ENCODE data around the gene ST6GALNAC3. TPM values are rescaled to one million over a fixed set of nuclear protein-coding genes. Genes with fewer than 3 reads are reported as not detected.

The ST6GALNAC3 gene
- total RNA-seq, 1 donor from 2014 or later, result 23.6 TPM

DNA sequence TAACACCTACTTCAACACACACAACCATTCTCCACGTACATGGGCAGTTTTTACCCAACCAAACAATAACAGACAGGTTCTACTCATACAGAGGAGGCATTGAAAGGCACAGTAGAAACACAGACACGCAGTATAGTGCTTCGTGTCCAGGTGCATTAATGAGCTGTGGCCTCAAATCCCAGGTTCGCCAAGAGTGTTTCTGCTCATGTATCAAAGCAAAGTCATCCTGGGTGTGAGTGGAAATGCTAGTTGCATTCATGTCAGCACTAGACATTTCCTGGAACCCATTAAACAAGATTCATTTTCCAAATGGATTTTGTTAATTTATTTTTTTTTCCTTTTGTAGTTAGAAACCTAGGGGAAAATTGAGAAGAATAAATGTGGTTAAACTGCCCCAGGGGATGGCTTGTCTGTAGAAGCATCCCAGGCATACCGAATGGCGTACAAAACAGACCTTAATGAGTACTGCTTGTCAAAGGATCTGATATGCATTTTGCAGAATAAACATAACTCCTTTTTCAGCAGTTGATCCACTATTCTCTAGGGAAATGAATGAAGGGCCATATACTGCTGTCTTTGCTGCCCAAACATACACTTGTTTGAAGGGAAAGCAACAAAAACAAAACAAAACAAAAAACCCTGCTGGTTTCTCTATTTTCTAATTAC, 494.2 kb downstream of the ST6GALNAC3 start:
- no peak overlapping the region for H3K4me2 ChIP-seq
- no peak overlapping the region for H3K27ac ChIP-seq
- no peaks in the 10 kb centered on the region for H3K36me3 Mint-ChIP-seq
- no peaks in the 10 kb centered on the region for H3K27me3 ChIP-seq
- no peaks in the 10 kb centered on the region for H3K4me1 ChIP-seq
- TF ChIP-seq EZH2 (IDR thresholded peaks at IDR 0.05), result no peak
- TF ChIP-seq, protein P1, sequence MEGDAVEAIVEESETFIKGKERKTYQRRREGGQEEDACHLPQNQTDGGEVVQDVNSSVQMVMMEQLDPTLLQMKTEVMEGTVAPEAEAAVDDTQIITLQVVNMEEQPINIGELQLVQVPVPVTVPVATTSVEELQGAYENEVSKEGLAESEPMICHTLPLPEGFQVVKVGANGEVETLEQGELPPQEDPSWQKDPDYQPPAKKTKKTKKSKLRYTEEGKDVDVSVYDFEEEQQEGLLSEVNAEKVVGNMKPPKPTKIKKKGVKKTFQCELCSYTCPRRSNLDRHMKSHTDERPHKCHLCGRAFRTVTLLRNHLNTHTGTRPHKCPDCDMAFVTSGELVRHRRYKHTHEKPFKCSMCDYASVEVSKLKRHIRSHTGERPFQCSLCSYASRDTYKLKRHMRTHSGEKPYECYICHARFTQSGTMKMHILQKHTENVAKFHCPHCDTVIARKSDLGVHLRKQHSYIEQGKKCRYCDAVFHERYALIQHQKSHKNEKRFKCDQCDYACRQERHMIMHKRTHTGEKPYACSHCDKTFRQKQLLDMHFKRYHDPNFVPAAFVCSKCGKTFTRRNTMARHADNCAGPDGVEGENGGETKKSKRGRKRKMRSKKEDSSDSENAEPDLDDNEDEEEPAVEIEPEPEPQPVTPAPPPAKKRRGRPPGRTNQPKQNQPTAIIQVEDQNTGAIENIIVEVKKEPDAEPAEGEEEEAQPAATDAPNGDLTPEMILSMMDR (IDR thresholded peaks at IDR 0.05), result no peak
- TF ChIP-seq EZH2phosphoT487 (IDR thresholded peaks at IDR 0.05), result no peak
- H3K4me1 Mint-ChIP-seq, result peaks cover 8% of the 10 kb centered on the region
- H3K4me3 ChIP-seq, result no peak overlapping the region
- no peaks in the 10 kb centered on the region for H3K36me3 ChIP-seq
- H2AFZ ChIP-seq (replicated peaks), result no peak overlapping the region
- H3K9me3 ChIP-seq (ENCODE audit: low read depth), result no peaks in the 10 kb centered on the region
- DNase-seq (ENCODE audit: low spot score), result no peak
- H3F3A ChIP-seq (ENCODE audit: low read depth), result no peaks in the 10 kb centered on the region
- H4K20me1 ChIP-seq (ENCODE audit: low read depth), result no peaks in the 10 kb centered on the region
- no peak overlapping the region for H3K9ac ChIP-seq
- no peaks in the 10 kb centered on the region for H3K27me3 Mint-ChIP-seq (ENCODE audit: insufficient read depth, low read depth)
- no peaks in the 10 kb centered on the region for H3K79me2 ChIP-seq (ENCODE audit: low read depth)
- no peaks in the 10 kb centered on the region for H3K9me3 Mint-ChIP-seq
- no peak overlapping the region for H3K4me3 Mint-ChIP-seq
- H3K27ac Mint-ChIP-seq, result no peak overlapping the region

GRCh38 chr1:76571248-76571647, 496.7 kb downstream of the ST6GALNAC3 start:
- H3K79me2 ChIP-seq (ENCODE audit: low read depth), result no peaks in the 10 kb centered on the region
- H3K4me1 Mint-ChIP-seq, result peaks cover 8% of the 10 kb centered on the region
- H3K27ac Mint-ChIP-seq, result no peak overlapping the region
- no peaks in the 10 kb centered on the region for H4K20me1 ChIP-seq (ENCODE audit: low read depth)
- no peaks in the 10 kb centered on the region for H3K9me3 ChIP-seq (ENCODE audit: low read depth)
- peaks cover 4% of the 10 kb centered on the region for H3K36me3 Mint-ChIP-seq
- no peak overlapping the region for H3K4me2 ChIP-seq
- no peaks in the 10 kb centered on the region for H3K27me3 Mint-ChIP-seq (ENCODE audit: insufficient read depth, low read depth)
- no peaks in the 10 kb centered on the region for H3K36me3 ChIP-seq
- H3K4me3 Mint-ChIP-seq, result no peak overlapping the region
- H3K4me1 ChIP-seq, result no peaks in the 10 kb centered on the region
- DNase-seq (ENCODE audit: low spot score), result no peak
- no peaks in the 10 kb centered on the region for H3F3A ChIP-seq (ENCODE audit: low read depth)
- no peaks in the 10 kb centered on the region for H3K27me3 ChIP-seq
- no peak overlapping the region for H3K9ac ChIP-seq
- no peak overlapping the region for H2AFZ ChIP-seq (replicated peaks)
- H3K27ac ChIP-seq, result no peak overlapping the region
- TF ChIP-seq EZH2phosphoT487 (IDR thresholded peaks at IDR 0.05), result no peak
- TF ChIP-seq, protein P1 (IDR thresholded peaks at IDR 0.05), result no peak
- TF ChIP-seq EZH2 (IDR thresholded peaks at IDR 0.05), result no peak
- H3K4me3 ChIP-seq, result no peak overlapping the region
- no peaks in the 10 kb centered on the region for H3K9me3 Mint-ChIP-seq

- H4K20me1 ChIP-seq (ENCODE audit: low read depth), result no peaks in the 10 kb centered on the region
- H3K79me2 ChIP-seq (ENCODE audit: low read depth), result no peaks in the 10 kb centered on the region
- H3F3A ChIP-seq (ENCODE audit: low read depth), result no peaks in the 10 kb centered on the region
- no peaks in the 10 kb centered on the region for H3K36me3 ChIP-seq
- TF ChIP-seq EZH2 (IDR thresholded peaks at IDR 0.05), result no peak
- TF ChIP-seq EZH2phosphoT487 (IDR thresholded peaks at IDR 0.05), result no peak
- TF ChIP-seq, protein P1 (IDR thresholded peaks at IDR 0.05), result no peak
- Mint-ChIP-seq H3K27me3 (ENCODE audit: insufficient read depth, low read depth) (no peaks in the 10 kb centered on the region), H3K4me1 (peaks cover 11% of the 10 kb centered on the region), H3K9me3 (no peaks in the 10 kb centered on the region), H3K4me3 (no peak overlapping the region), H3K27ac (no peak overlapping the region), H3K36me3 (peaks cover 4% of the 10 kb centered on the region)
- no peak overlapping the region for H3K27ac ChIP-seq
- H3K27me3 ChIP-seq, result no peaks in the 10 kb centered on the region
- H3K9me3 ChIP-seq (ENCODE audit: low read depth), result no peaks in the 10 kb centered on the region
- no peak overlapping the region for H3K4me3 ChIP-seq
- DNase-seq (ENCODE audit: low spot score), result no peak
- no peak overlapping the region for H2AFZ ChIP-seq (replicated peaks)
- no peak overlapping the region for H3K9ac ChIP-seq
- peaks cover 8% of the 10 kb centered on the region for H3K4me1 ChIP-seq
- H3K4me2 ChIP-seq, result no peak overlapping the region
Observed at GRCh38 chr1:76572229-76572628, 497.7 kb downstream of the ST6GALNAC3 start.
